CD4-positive, alpha-beta T cell treated with Interleukin-6 for 4 hours (primary cell): ENCODE measurements around the gene ECSCR.
"Not testable (repeated sequence)": the region's sequence is repeated elsewhere in the genome, so short reads cannot be mapped to it uniquely, and the experiment has no call there.

Source experiments
- DNase-seq: peaks from one replicate; pipeline ENCODE4 v3.0.0-alpha.2; 2020; ENCODE audit warnings: mixed read lengths

Gene ECSCR

DNA sequence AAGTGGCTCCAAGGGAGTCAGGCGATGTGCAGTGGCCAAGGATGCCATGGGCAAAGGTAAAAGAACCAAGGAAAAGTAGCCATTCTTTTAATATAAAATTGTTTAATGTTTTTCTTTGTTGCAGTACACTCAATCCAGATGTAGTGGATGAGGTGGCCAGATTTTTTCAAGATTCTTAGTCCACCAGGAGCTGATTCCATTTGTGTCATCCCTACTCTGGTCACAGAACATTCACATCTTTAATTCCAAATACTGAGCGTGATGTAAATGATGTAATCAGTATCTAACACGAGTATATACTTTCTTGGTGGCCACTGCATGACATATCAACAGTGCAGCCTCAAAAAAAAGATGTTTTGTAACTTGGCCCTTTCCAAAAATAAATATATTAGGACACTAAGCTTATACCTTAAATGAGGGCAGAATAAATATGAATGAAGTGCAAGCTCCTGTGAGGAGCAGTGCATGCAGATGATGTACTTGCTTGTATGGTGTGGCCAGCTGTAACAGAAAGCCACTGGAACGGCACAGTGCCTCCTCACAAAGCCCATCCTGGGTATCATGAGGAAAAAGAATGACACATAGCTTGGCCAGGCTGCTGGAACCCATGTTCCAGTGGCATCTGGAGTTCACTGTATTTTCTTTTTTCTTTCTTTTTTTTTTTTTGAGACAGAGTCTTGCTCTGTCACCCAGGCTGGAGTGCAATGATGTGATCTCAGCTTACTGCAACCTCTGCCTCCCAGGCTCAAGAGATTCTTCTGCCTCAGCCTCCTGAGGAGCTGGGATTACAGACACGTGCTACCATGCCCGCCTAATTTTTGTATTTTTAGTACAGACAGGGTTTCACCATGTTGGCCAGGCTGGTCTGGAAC, 52.2 kb downstream of the ECSCR start:
- DNase-seq: no peak

GRCh38 chr5:139409116-139409515, 53.4 kb downstream of the ECSCR start:
- DNase-seq: not testable (repeated sequence)

- DNase-seq: no peak
These were observed 54.4 kb downstream of the ECSCR start for GRCh38 chr5:139408191-139408590.

DNA sequence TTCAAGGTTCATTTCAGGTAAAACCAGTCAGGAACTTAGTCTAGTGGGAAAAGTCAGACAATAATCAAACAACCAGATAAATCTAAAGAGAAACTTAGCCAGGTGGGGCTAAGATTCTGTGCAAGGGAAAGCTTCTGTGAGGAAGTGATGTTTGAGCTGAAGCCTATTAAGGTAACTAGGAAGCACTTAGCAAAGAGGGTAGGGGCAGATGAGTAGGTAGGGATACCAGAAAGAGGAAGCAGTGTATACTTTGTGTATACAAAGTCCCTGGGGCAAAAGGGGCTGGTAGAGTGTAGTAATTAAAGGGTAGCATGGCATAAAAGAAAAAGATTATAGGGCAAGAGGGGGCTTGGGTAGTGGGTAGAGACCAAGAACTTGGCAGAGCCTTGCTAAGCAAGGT, 55.0 kb downstream of the ECSCR start:
- DNase-seq: no peak

DNA sequence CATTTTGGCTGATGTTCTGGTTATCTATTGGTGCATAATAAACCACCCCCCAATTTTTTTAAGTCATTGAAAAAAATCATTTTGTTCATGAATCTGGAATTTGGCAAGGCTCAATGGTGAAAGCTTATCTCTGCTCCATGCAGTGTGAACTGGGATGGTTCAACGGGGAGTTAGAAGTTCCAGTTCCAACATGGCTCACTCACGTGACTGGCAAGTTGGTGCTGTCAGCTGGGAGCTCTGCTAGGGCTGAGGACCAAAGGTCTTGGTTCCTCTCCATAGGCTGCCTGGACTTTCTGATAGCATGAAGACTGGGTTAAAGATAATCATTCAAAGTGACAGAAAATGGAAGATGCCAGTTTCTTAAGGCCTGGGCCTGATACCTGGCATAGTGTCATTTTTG, 55.6 kb downstream of the ECSCR start:
- DNase-seq: no peak

- peak; percentile 23 for DNase-seq
These were observed 58.1 kb downstream of the ECSCR start for GRCh38 chr5:139404484-139404840.

DNA sequence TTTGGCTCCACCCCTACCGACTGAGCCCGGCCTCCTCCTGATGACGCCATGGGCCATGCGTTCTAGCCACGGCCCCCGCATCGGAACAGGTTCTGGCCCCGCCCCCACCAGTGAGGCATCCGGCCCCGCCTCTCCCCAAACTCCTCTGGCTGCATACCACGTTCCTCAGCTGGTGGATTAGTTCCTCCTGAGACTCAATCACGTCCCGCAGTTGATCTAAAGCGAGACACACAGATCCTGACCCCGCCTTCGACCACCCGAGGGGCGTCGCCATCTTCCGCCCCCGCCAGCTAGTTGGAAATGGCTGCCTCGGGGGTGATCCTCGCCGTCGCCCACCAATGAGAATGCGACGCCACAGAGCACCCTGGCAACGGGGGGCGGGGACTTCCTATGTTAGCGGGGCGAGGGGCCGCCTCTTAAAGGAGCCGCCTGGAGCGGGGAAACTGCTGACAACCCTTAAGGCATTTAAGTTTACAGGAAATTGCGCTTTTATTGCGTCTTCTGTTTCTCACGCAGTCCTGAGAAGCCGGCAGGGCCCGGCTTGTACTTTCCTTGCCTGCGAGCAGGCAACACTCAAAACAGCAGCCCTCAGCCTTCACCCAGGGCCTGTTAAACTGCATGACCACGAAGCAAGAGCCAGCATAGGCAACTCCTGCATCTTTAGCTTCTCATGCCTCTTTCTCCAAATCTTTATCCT, 58.6 kb downstream of the ECSCR start, which contains the start of gene SPATA24:
Gene SPATA24 (minus strand): TSS at position 303 of the 697 bp plus-strand sequence. CDS start 29 bp downstream, at position 274.
- DNase-seq: peak; percentile 99

GRCh38 chr5:139403418-139403786, 59.1 kb downstream of the ECSCR start:
- no peak for DNase-seq

- peak; percentile 37 for DNase-seq
These were observed 59.9 kb downstream of the ECSCR start for GRCh38 chr5:139402561-139403158.

GRCh38 chr5:139401546-139401945, 61.0 kb downstream of the ECSCR start:
- no peak for DNase-seq

GRCh38 chr5:139399501-139400121, 62.9 kb downstream of the ECSCR start:
- no peak for DNase-seq
